Coronary artery (tissue), 2 donors: ENCODE measurements around the gene CCDC121.

Experiments used
- DNase-seq: peaks from one replicate; pipeline ENCODE4 v3.0.0-alpha.2; 2017; ENCODE audit warnings: low spot score
- H3K27ac ChIP-seq, 2 donors: fragments of 200-600 bp; sonication (generic); one replicate each; pipeline ENCODE4 v1.5.1; 2016 to 2019
- H3K4me3 ChIP-seq: fragments of 200-600 bp; sonication (generic); 2 replicates; pipeline ENCODE4 v1.5.1; 2016; ENCODE audit warnings: mild to moderate bottlenecking, moderate library complexity
- TF ChIP-seq, protein P1 (sequence below): fragments of 200-600 bp; sonication (generic); IDR thresholded peaks from one replicate; pipeline ENCODE4 v1.5.1; 2019; ENCODE audit warnings: antibody characterized with exemption

CCDC121 gene

DNA sequence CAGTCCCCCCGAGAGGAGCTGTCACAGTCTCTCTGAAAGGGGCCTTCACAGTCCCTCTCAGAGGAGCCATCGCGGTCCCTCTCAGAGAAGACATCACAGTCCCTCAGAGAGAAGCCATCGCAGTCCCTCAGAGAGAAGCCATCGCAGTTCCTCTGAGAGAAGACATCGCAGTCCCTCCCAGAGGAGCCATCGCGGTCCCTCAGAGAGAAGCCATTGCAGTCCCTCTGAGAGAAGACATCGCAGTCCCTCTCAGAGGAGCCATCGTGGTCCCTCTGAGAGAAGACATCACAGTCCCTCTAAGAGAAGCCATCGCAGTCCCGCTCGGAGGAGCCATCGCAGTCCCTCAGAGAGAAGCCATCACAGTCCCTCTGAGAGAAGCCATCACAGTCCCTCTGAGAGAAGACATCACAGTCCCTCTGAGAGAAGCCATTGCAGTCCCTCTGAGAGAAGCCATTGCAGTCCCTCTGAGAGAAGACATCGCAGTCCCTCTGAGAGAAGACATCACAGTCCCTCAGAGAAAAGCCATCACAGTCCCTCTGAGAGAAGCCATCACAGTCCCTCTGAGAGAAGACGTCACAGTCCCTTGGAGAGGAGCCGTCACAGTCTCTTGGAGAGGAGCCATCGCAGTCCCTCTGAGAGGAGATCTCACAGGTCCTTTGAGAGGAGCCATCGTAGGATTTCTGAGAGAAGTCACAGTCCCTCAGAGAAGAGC lies 47.2 kb downstream of the CCDC121 start:
- DNase-seq = no peak
- no peak overlapping the region for H3K27ac ChIP-seq
- H3K4me3 ChIP-seq = no peak overlapping the region
- TF ChIP-seq, protein P1, sequence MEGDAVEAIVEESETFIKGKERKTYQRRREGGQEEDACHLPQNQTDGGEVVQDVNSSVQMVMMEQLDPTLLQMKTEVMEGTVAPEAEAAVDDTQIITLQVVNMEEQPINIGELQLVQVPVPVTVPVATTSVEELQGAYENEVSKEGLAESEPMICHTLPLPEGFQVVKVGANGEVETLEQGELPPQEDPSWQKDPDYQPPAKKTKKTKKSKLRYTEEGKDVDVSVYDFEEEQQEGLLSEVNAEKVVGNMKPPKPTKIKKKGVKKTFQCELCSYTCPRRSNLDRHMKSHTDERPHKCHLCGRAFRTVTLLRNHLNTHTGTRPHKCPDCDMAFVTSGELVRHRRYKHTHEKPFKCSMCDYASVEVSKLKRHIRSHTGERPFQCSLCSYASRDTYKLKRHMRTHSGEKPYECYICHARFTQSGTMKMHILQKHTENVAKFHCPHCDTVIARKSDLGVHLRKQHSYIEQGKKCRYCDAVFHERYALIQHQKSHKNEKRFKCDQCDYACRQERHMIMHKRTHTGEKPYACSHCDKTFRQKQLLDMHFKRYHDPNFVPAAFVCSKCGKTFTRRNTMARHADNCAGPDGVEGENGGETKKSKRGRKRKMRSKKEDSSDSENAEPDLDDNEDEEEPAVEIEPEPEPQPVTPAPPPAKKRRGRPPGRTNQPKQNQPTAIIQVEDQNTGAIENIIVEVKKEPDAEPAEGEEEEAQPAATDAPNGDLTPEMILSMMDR = no peak
